GM23338 (cell line): Measurements from ENCODE around the gene MZB1. TPM values are rescaled to one million over a fixed set of nuclear protein-coding genes. Genes with fewer than 3 reads are reported as not detected.
"Not testable (repeated sequence)": the region's sequence is repeated elsewhere in the genome, so short reads cannot be mapped to it uniquely, and the experiment has no call there.

ENCODE experiments used
- ATAC-seq: fragments of 200-7000 bp; cut with Tn5 transposase; 3 replicates; pipeline ENCODE4 v1.9.1; 2020
- DNase-seq: peaks from one replicate; pipeline ENCODE4 v3.0.0-alpha.2; 2015; ENCODE audit warnings: low spot score
- H2AFZ ChIP-seq: fragments of 200-600 bp; sonication (generic); 2 replicates; pipeline ENCODE4 v1.8.0; 2016; ENCODE audit warnings: antibody characterized with exemption, mild to moderate bottlenecking, moderate library complexity
- H3F3A ChIP-seq: fragments of 200-600 bp; sonication (generic); replicated peaks from 2 replicates; pipeline ENCODE4 v1.8.0; 2017; ENCODE audit warnings: antibody characterized with exemption, mixed run types, low read depth
- H3K27ac ChIP-seq: fragments of 200-600 bp; sonication (generic); 2 replicates; pipeline ENCODE4 v1.6.1; 2016; ENCODE audit warnings: low read depth
- H3K27me3 ChIP-seq: fragments of 200-600 bp; sonication (generic); 2 replicates; pipeline ENCODE4 v1.8.0; 2016; ENCODE audit warnings: mild to moderate bottlenecking, mixed run types, moderate library complexity; ENCODE audit not compliant: insufficient read depth
- H3K36me3 ChIP-seq: fragments of 200-600 bp; sonication (generic); 2 replicates; pipeline ENCODE4 v1.8.0; 2016; ENCODE audit warnings: mild to moderate bottlenecking; ENCODE audit not compliant: insufficient read depth
- H3K4me1 ChIP-seq: fragments of 200-600 bp; sonication (generic); 2 replicates; pipeline ENCODE4 v1.8.0; 2016; ENCODE audit warnings: mild to moderate bottlenecking, moderate library complexity; ENCODE audit not compliant: insufficient read depth
- H3K4me2 ChIP-seq: fragments of 200-600 bp; sonication (generic); 2 replicates; pipeline ENCODE4 v1.7.1; 2017; ENCODE audit warnings: mixed run types
- H3K4me3 ChIP-seq: fragments of 200-600 bp; sonication (generic); 2 replicates; pipeline ENCODE4 v1.6.1; 2016; ENCODE audit warnings: mixed run types
- H3K79me2 ChIP-seq: fragments of 200-600 bp; sonication (generic); replicated peaks from 2 replicates; pipeline ENCODE4 v1.8.0; 2017; ENCODE audit warnings: mild to moderate bottlenecking; ENCODE audit not compliant: insufficient read depth
- H3K9me2 ChIP-seq: fragments of 200-600 bp; sonication (generic); 2 replicates; pipeline ENCODE4 v1.8.0; 2017; ENCODE audit not compliant: insufficient read depth
- H4K20me1 ChIP-seq: fragments of 200-600 bp; sonication (generic); replicated peaks from 2 replicates; pipeline ENCODE4 v1.8.0; 2017; ENCODE audit warnings: mild to moderate bottlenecking; ENCODE audit not compliant: insufficient read depth
- H3K27ac Mint-ChIP-seq: 2 replicates; pipeline ENCODE4 v1.8.0; 2020; ENCODE audit warnings: inconsistent platforms, mild to moderate bottlenecking, moderate library complexity, mixed read lengths
- H3K27me3 Mint-ChIP-seq: 3 replicates; pipeline ENCODE4 v1.8.0; 2022; ENCODE audit warnings: low read depth, mild to moderate bottlenecking, moderate library complexity, mixed read lengths, inconsistent platforms; ENCODE audit not compliant: insufficient read depth, poor library complexity
- H3K36me3 Mint-ChIP-seq: 3 replicates; pipeline ENCODE4 v1.8.0; 2021; ENCODE audit warnings: low read depth, mild to moderate bottlenecking, inconsistent platforms, moderate library complexity, mixed read lengths
- H3K4me1 Mint-ChIP-seq: 3 replicates; pipeline ENCODE4 v1.8.0; 2020; ENCODE audit warnings: mild to moderate bottlenecking, inconsistent platforms, mixed read lengths
- H3K4me3 Mint-ChIP-seq: 3 replicates; pipeline ENCODE4 v1.8.0; 2021; ENCODE audit warnings: moderate library complexity, mild to moderate bottlenecking, inconsistent platforms, mixed read lengths
- H3K9me3 Mint-ChIP-seq: 3 replicates; pipeline ENCODE4 v1.8.0; 2020; ENCODE audit warnings: moderate library complexity, mild to moderate bottlenecking, inconsistent platforms, mixed read lengths
- CREB1 ChIP-seq: fragments of 250-450 bp; sonication (Bioruptor Pico); IDR thresholded peaks from 2 replicates; pipeline ENCODE4 v1.5.0; 2020; ENCODE audit warnings: low read depth, mild to moderate bottlenecking, moderate library complexity
- NANOG ChIP-seq: IDR thresholded peaks from 2 replicates; pipeline ENCODE4 v1.6.1; 2016; ENCODE audit warnings: antibody characterized with exemption, borderline replicate concordance
- POLR2AphosphoS5 ChIP-seq: IDR thresholded peaks from 2 replicates; pipeline ENCODE4 v1.6.1; 2016; ENCODE audit warnings: antibody characterized with exemption, low read depth
- STAT1 ChIP-seq: IDR thresholded peaks from one replicate; pipeline ENCODE4 v1.6.1; 2016; ENCODE audit warnings: antibody characterized with exemption; ENCODE audit not compliant: unreplicated experiment
- ZNF114 ChIP-seq: fragments of 250-450 bp; sonication (Bioruptor Pico); IDR thresholded peaks from 2 replicates; pipeline ENCODE4 v1.5.0; 2020; ENCODE audit warnings: mild to moderate bottlenecking, moderate library complexity
- polyA plus RNA-seq: library from polyadenylated mRNA; unstranded; fragments of >200 nt; fragmentation: Nextera tagmentation; extraction: Ambion mirVana; gene quantifications from 2 replicates; pipeline ENCODE4 v1.2.1, GENCODE V29; 2016
- total RNA-seq: library from RNA; depleted of rRNA; stranded (reverse); fragments of >200 nt; shearing (Covaris generic); gene quantifications from 2 replicates; pipeline ENCODE4 v1.2.3, GENCODE V29; 2014
- TF ChIP-seq, protein P1 (sequence below): IDR thresholded peaks from 2 replicates; pipeline ENCODE4 v1.6.1; 2016; ENCODE audit warnings: antibody characterized with exemption
- TF ChIP-seq, protein P2 (sequence below): fragments of 250-450 bp; sonication (Bioruptor Pico); IDR thresholded peaks from 2 replicates; pipeline ENCODE4 v1.5.0; 2020; ENCODE audit warnings: mild to moderate bottlenecking, moderate library complexity

Gene MZB1
- total and polyA plus RNA-seq, 2 experiments from 2014 or later = 0.52 to 1.6 TPM

DNA sequence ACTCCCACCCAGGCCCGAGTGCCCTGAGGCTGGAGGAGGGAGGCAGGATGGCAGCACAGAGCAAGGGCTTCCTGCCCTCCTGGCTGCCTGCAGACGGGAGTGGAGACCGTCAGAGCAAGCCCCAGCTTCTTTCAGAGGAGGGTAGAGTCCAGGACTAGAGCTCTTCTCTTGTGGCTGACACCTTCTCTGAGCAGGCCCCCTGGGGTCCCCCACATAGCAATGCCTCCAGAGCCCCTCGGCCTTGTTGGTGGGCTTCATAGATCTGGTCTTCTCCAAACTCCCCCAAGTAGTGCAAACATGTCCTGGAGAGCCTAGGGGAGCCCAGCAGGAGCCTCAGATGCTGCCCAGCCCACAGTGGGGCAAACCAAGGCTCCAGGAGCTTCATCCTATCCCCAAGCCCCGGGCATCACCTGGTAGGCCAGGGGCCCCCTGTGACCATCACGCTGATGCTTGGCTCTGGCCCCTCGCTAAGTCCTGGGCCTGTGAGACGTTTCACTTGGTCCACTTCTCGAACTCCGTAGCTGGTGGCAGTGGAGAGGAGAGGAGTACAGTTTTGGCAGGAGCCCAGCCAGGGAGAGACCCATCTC, 2.0 kb downstream of the MZB1 start (continued):
- no peak for TF ChIP-seq STAT1
- TF ChIP-seq, protein P1, sequence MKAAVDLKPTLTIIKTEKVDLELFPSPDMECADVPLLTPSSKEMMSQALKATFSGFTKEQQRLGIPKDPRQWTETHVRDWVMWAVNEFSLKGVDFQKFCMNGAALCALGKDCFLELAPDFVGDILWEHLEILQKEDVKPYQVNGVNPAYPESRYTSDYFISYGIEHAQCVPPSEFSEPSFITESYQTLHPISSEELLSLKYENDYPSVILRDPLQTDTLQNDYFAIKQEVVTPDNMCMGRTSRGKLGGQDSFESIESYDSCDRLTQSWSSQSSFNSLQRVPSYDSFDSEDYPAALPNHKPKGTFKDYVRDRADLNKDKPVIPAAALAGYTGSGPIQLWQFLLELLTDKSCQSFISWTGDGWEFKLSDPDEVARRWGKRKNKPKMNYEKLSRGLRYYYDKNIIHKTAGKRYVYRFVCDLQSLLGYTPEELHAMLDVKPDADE = no peak
- no peak for TF ChIP-seq ZNF114
- TF ChIP-seq POLR2AphosphoS5 = no peak
- no peak for TF ChIP-seq CREB1 (CRISPR knock-in tag)

DNA sequence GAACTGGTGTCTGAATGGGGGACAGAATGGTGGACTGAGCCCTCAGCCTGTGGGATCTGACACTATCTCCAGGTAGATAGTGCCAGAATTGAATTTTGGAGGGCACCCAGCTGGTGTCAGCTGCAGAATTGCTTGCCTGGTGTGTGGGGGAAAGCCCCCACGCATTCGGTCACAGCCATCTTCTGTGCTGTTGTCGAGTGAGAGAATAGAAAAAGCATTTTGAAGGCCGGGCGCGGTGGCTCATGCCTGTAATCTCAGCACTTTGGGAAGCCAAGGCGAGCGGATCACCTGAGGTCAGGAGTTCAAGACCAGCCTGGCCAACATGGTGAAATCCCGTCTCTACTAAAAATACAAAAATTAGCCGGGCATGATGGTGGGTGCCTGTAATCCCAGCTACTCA, 2.8 kb downstream of the MZB1 start:
- not testable (repeated sequence) for H3K27me3 ChIP-seq, H3K36me3 ChIP-seq, H3K4me2 ChIP-seq, ATAC-seq, H4K20me1 ChIP-seq, H3K27ac ChIP-seq, H3K4me3 ChIP-seq, H3K27ac Mint-ChIP-seq, H3F3A ChIP-seq, H3K9me2 ChIP-seq, H2AFZ ChIP-seq, H3K36me3 Mint-ChIP-seq, H3K79me2 ChIP-seq, DNase-seq, H3K4me3 Mint-ChIP-seq, H3K9me3 Mint-ChIP-seq
- H3K27me3 Mint-ChIP-seq = peaks cover 25% of the 10 kb centered on the region
- peaks cover 35% of the 10 kb centered on the region for H3K4me1 Mint-ChIP-seq
- H3K4me1 ChIP-seq = peaks cover 16% of the 10 kb centered on the region

DNA sequence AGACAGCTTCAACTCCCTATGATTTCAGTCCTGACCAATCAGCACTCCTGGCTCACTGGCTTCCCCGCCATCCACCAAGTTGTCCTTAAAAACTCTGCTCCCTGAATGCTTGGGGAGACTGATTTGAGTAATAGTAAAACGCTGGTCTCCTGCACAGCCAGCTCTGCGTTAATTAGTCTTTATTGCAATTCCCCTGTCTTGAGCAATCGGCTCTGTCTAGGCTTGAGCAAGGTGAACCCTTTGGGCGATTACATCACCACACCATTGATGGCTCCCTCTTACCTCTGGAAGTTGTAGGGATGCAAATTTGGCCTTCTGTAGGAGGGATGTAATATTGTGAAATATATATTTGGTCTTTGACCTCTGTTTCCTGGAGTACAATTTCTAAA, 3.7 kb downstream of the MZB1 start:
- H3K27ac Mint-ChIP-seq = no peak overlapping the region
- H3K36me3 Mint-ChIP-seq = no peaks in the 10 kb centered on the region; the same call in 2 of the 3 replicates
- H3K9me2 ChIP-seq = no peaks in the 10 kb centered on the region
- no peaks in the 10 kb centered on the region for H4K20me1 ChIP-seq
- no peak overlapping the region for H3K4me3 ChIP-seq
- H3F3A ChIP-seq = no peaks in the 10 kb centered on the region
- H3K79me2 ChIP-seq = no peaks in the 10 kb centered on the region
- peaks cover 27% of the 10 kb centered on the region for H3K4me1 Mint-ChIP-seq
- no peak overlapping the region for H3K27ac ChIP-seq
- ATAC-seq = no peak
- DNase-seq = no peak
- no peaks in the 10 kb centered on the region for H3K36me3 ChIP-seq
- no peak overlapping the region for H3K4me3 Mint-ChIP-seq
- peaks cover 12% of the 10 kb centered on the region for H3K4me1 ChIP-seq
- TF ChIP-seq POLR2AphosphoS5 (no peak), NANOG (no peak), STAT1 (no peak)
- TF ChIP-seq, protein P2, sequence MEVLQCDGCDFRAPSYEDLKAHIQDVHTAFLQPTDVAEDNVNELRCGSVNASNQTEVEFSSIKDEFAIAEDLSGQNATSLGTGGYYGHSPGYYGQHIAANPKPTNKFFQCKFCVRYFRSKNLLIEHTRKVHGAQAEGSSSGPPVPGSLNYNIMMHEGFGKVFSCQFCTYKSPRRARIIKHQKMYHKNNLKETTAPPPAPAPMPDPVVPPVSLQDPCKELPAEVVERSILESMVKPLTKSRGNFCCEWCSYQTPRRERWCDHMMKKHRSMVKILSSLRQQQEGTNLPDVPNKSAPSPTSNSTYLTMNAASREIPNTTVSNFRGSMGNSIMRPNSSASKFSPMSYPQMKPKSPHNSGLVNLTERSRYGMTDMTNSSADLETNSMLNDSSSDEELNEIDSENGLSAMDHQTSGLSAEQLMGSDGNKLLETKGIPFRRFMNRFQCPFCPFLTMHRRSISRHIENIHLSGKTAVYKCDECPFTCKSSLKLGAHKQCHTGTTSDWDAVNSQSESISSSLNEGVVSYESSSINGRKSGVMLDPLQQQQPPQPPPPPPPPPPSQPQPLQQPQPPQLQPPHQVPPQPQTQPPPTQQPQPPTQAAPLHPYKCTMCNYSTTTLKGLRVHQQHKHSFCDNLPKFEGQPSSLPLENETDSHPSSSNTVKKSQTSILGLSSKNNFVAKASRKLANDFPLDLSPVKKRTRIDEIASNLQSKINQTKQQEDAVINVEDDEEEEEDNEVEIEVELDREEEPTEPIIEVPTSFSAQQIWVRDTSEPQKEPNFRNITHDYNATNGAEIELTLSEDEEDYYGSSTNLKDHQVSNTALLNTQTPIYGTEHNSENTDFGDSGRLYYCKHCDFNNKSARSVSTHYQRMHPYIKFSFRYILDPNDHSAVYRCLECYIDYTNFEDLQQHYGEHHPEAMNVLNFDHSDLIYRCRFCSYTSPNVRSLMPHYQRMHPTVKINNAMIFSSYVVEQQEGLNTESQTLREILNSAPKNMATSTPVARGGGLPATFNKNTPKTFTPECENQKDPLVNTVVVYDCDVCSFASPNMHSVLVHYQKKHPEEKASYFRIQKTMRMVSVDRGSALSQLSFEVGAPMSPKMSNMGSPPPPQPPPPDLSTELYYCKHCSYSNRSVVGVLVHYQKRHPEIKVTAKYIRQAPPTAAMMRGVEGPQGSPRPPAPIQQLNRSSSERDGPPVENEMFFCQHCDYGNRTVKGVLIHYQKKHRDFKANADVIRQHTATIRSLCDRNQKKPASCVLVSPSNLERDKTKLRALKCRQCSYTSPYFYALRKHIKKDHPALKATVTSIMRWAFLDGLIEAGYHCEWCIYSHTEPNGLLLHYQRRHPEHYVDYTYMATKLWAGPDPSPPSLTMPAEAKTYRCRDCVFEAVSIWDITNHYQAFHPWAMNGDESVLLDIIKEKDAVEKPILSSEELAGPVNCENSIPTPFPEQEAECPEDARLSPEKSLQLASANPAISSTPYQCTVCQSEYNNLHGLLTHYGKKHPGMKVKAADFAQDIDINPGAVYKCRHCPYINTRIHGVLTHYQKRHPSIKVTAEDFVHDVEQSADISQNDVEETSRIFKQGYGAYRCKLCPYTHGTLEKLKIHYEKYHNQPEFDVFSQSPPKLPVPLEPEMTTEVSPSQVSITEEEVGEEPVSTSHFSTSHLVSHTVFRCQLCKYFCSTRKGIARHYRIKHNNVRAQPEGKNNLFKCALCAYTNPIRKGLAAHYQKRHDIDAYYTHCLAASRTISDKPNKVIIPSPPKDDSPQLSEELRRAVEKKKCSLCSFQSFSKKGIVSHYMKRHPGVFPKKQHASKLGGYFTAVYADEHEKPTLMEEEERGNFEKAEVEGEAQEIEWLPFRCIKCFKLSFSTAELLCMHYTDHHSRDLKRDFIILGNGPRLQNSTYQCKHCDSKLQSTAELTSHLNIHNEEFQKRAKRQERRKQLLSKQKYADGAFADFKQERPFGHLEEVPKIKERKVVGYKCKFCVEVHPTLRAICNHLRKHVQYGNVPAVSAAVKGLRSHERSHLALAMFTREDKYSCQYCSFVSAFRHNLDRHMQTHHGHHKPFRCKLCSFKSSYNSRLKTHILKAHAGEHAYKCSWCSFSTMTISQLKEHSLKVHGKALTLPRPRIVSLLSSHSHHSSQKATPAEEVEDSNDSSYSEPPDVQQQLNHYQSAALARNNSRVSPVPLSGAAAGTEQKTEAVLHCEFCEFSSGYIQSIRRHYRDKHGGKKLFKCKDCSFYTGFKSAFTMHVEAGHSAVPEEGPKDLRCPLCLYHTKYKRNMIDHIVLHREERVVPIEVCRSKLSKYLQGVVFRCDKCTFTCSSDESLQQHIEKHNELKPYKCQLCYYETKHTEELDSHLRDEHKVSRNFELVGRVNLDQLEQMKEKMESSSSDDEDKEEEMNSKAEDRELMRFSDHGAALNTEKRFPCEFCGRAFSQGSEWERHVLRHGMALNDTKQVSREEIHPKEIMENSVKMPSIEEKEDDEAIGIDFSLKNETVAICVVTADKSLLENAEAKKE (CRISPR knock-in tag) = no peak
- H3K27me3 ChIP-seq = no peaks in the 10 kb centered on the region
- H3K27me3 Mint-ChIP-seq = peaks cover 16% of the 10 kb centered on the region
- H3K4me2 ChIP-seq = no peak overlapping the region
- no peaks in the 10 kb centered on the region for H3K9me3 Mint-ChIP-seq
- no peak overlapping the region for H2AFZ ChIP-seq
